Natural killer cell (primary cell): ENCODE measurements around the gene SLC26A1. TPM values are rescaled to one million over a fixed set of nuclear protein-coding genes. Genes with fewer than 3 reads are reported as not detected.

Source experiments
- ATAC-seq, 3 donors: fragments of 150-1000 bp in 2 of 3; fragments of 200-7000 bp in 1 of 3; cut with Tn5 transposase; 1 replicate in 1 of 3; 2 replicates in 2 of 3; pipeline ENCODE4 v1.10.0; 2021; ENCODE audit warnings: mild to moderate bottlenecking in 2 of 3, moderate library complexity in 2 of 3
- DNase-seq, 2 donors: peaks; one replicate each; pipeline versions ENCODE4 v3.0.0 to v3.0.0-alpha.2; 2013 to 2021; ENCODE audit warnings: mixed read lengths in 1 of 2
- H3K27ac ChIP-seq: one replicate; pipeline ENCODE4 v1.5.1; 2013; ENCODE audit warnings: mild to moderate bottlenecking, low read length
- H3K27me3 ChIP-seq: one replicate; pipeline ENCODE4 v1.6.1; 2013; ENCODE audit warnings: low read length; ENCODE audit not compliant: control insufficient read depth, insufficient read depth
- H3K36me3 ChIP-seq: one replicate; pipeline ENCODE4 v1.6.1; 2013; ENCODE audit warnings: low read length; ENCODE audit not compliant: control insufficient read depth, insufficient read depth
- H3K4me1 ChIP-seq: one replicate; pipeline ENCODE4 v1.6.1; 2013; ENCODE audit warnings: low read length; ENCODE audit not compliant: control insufficient read depth, insufficient read depth
- H3K4me3 ChIP-seq: one replicate; pipeline ENCODE4 v1.5.1; 2013; ENCODE audit warnings: low read length
- H3K9me3 ChIP-seq: one replicate; pipeline ENCODE4 v1.6.1; 2013; ENCODE audit warnings: low read length; ENCODE audit not compliant: control insufficient read depth, insufficient read depth
- H3K27ac Mint-ChIP-seq, 2 donors: one replicate each; pipeline ENCODE4 v1.8.0; 2022; ENCODE audit warnings: mild to moderate bottlenecking in 2 of 2, mixed read lengths in 2 of 2, moderate library complexity in 1 of 2
- H3K27me3 Mint-ChIP-seq, 2 donors: one replicate each; pipeline ENCODE4 v1.8.0; 2022; ENCODE audit warnings: low read depth in 2 of 2, mixed read lengths in 2 of 2
- H3K36me3 Mint-ChIP-seq: one replicate; pipeline ENCODE4 v1.8.0; 2022; ENCODE audit warnings: mixed read lengths
- H3K4me1 Mint-ChIP-seq, 2 donors: one replicate each; pipeline ENCODE4 v1.8.0; 2022; ENCODE audit warnings: mixed read lengths in 2 of 2
- H3K4me3 Mint-ChIP-seq: one replicate; pipeline ENCODE4 v1.8.0; 2022; ENCODE audit warnings: mild to moderate bottlenecking, moderate library complexity, mixed read lengths
- H3K9me3 Mint-ChIP-seq, 2 donors: one replicate each; pipeline ENCODE4 v1.8.0; 2022; ENCODE audit warnings: mixed read lengths in 2 of 2
- WGBS: methylation state at CpG from one replicate; pipeline ENCODE4 v1.1.7; 2013; ENCODE audit warnings: missing lambda C conversion rate; ENCODE audit not compliant: insufficient coverage; 5-methylcytosine and 5-hydroxymethylcytosine counted together
- intact Hi-C: fragments of 100-400 bp; cut with micrococcal nuclease; formaldehyde crosslinking; loops from one replicate; pipeline ENCODE4 v1.14.2; 2022
- total RNA-seq, 4 donors: library from RNA; stranded (reverse); fragments of 120-200 nt in 1 of 4; gene quantifications; one replicate each; pipeline versions ENCODE4 v1.2.3 to v1.2.4, GENCODE V29; 2013 to 2022
- TF ChIP-seq, protein P1 (sequence below): fragments of 200-600 bp; IDR thresholded peaks from one replicate; pipeline ENCODE4 v1.8.0; 2022; ENCODE audit warnings: antibody characterized with exemption

SLC26A1 gene
- total RNA-seq, 3 donors from 2014 or later (not counting 1 experiment from before 2014, with no cell fraction given): 0.19 to 0.80 (median 0.61) TPM

DNA sequence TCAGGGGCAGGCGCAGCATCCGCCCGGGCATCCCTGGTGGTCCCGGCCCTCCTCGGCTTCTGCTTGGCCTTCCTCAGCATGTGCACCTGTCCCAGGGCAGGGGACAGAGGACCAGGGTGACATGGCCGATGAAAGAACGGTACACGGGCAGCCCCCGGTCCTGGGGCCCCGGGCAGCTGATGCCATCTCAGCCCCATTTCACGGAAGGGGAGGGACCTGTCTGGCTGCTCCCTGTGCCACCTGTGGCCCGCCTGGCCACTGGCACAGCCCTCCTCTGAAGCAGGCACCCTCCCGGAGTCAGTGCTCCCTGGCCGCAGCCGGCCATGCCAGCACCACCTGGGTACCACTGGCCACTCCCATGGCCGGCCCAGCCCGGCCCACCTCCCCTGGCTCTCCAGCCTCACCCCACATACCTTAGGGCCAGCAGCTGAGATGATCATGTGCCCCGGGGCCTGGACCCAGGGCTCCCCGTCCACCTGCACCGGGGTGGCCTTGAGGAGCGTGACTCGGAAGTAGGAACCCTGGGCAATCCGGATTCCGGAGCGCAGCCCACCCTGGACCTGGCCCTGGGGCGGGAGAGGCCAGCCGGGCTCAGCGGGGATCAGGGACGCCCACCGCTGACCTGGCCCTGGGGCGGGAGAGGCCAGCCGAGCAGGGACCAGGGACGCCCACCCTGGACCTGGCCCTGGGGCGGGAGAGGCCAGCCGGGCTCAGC is 32.4 kb downstream of the SLC26A1 start:
- H3K27me3 Mint-ChIP-seq: no peaks in the 10 kb centered on the region
- H3K36me3 ChIP-seq: peaks cover 51% of the 10 kb centered on the region
- intact Hi-C loops: no loop called here
- H3K27ac ChIP-seq: no peak overlapping the region
- H3K9me3 ChIP-seq: no peaks in the 10 kb centered on the region
- H3K27me3 ChIP-seq: no peaks in the 10 kb centered on the region
- 95% methylated on average over 35 of the region's 35 CpGs for WGBS
- no peaks in the 10 kb centered on the region for H3K9me3 Mint-ChIP-seq
- DNase-seq (no peak), ATAC-seq (no peak)
- H3K4me1 ChIP-seq: no peaks in the 10 kb centered on the region
- H3K4me3 ChIP-seq: no peak overlapping the region
- peaks cover 4 to 10% of the 10 kb centered on the region in 2 donors for H3K4me1 Mint-ChIP-seq
- no peak overlapping the region for H3K27ac Mint-ChIP-seq
- H3K36me3 Mint-ChIP-seq: no peaks in the 10 kb centered on the region
- TF ChIP-seq, protein P1, sequence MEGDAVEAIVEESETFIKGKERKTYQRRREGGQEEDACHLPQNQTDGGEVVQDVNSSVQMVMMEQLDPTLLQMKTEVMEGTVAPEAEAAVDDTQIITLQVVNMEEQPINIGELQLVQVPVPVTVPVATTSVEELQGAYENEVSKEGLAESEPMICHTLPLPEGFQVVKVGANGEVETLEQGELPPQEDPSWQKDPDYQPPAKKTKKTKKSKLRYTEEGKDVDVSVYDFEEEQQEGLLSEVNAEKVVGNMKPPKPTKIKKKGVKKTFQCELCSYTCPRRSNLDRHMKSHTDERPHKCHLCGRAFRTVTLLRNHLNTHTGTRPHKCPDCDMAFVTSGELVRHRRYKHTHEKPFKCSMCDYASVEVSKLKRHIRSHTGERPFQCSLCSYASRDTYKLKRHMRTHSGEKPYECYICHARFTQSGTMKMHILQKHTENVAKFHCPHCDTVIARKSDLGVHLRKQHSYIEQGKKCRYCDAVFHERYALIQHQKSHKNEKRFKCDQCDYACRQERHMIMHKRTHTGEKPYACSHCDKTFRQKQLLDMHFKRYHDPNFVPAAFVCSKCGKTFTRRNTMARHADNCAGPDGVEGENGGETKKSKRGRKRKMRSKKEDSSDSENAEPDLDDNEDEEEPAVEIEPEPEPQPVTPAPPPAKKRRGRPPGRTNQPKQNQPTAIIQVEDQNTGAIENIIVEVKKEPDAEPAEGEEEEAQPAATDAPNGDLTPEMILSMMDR: no peak
- H3K4me3 Mint-ChIP-seq: no peak overlapping the region

DNA sequence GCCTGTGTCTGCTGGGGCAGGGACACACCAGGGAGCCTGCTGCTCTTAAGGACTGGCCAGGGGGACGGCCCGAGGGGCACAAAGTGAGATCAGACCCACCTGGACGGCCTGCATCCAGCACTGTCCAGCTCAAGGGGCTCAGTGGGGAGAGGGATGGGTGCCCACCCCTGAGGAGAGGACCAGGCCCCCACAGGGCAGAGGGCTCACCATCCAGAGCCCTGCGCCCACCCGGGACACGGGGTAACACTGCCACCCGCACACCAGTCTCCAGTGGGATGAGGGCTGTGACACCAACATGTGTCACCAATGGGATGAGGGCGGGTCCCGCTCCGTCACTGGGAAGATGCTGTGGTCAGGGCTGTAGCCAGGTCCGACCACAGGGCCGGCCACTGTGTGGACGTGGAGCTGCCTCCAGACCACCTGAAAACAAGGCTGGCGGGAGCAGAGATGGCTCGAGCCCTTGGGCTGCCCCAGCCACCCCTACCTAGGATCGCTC is 33.0 kb downstream of the SLC26A1 start:
- no peak for ATAC-seq
- no peaks in the 10 kb centered on the region for H3K36me3 Mint-ChIP-seq

DNA sequence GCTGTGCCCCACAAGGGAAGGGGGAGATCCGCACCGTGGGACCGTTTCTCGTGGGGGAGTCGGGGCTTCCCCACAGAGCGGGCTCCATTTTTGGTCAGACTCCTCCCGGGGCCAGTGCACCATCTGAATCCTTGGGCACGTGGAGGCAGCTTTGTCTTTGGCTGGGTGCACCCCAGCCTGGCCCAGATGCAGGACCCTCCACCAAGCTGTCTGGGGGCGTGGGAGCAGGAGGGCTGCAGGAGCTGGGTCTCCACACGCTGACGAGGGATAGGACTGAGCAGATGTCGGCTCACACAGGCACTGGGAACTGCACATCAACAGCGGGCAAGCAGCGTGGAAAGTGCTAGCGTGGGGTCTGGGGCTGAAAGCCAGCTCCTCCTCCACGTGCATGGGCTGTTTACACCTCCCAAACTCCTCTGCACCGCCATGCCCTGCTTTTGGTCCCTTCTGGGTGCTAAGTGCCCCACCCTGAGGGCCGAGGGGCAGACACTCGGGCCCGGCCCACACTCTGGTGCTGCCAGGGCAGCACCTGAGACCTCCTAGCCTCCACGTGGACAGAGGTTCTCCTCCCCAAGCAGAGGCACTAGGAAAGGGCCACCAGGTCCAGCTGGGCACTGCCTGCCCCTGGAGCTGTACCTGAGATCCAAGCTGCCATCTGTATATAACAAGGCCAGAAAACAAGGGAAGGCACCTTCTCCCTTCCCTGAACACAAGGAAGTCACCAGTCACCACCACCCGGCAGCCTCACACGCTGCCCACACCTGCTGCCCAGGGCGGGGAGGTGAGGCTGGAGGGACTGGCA is 33.7 kb downstream of the SLC26A1 start:
- Mint-ChIP-seq H3K27me3 (no peaks in the 10 kb centered on the region), H3K36me3 (no peaks in the 10 kb centered on the region), H3K27ac (peak overlapping the region; percentile 16 to 54), H3K4me1 (peaks cover 4 to 10% of the 10 kb centered on the region in 2 donors), H3K4me3 (no peak overlapping the region), H3K9me3 (no peaks in the 10 kb centered on the region)
- no peaks in the 10 kb centered on the region for H3K9me3 ChIP-seq
- peaks cover 51% of the 10 kb centered on the region for H3K36me3 ChIP-seq
- H3K27me3 ChIP-seq: no peaks in the 10 kb centered on the region
- intact Hi-C loops: no loop called here
- no peak overlapping the region for H3K4me3 ChIP-seq
- TF ChIP-seq, protein P1: no peak
- WGBS: 92% methylated on average over 24 of the region's 24 CpGs
- no peak overlapping the region for H3K27ac ChIP-seq
- DNase-seq (no peak), ATAC-seq (no peak)
- H3K4me1 ChIP-seq: no peaks in the 10 kb centered on the region

More for the DNA sequence above, 33.0 kb downstream of the SLC26A1 start:
- TF ChIP-seq, protein P1: no peak
- WGBS: 94% methylated on average over 16 of the region's 16 CpGs
- H3K4me1 ChIP-seq: no peaks in the 10 kb centered on the region
- no peaks in the 10 kb centered on the region for H3K9me3 ChIP-seq
- DNase-seq: no peak
- Mint-ChIP-seq H3K9me3 (no peaks in the 10 kb centered on the region), H3K27me3 (no peaks in the 10 kb centered on the region), H3K27ac (peak overlapping the region; percentile 16 to 54), H3K4me3 (no peak overlapping the region), H3K4me1 (peaks cover 4 to 10% of the 10 kb centered on the region in 2 donors)
- no peak overlapping the region for H3K4me3 ChIP-seq
- H3K27me3 ChIP-seq: no peaks in the 10 kb centered on the region
- peaks cover 49% of the 10 kb centered on the region for H3K36me3 ChIP-seq
- no peak overlapping the region for H3K27ac ChIP-seq
- intact Hi-C loops: no loop called here
